GM19328 (cell line): ENCODE measurements around the gene SLC27A3.
"Not testable (repeated sequence)": the region's sequence is repeated elsewhere in the genome, so short reads cannot be mapped to it uniquely, and the experiment has no call there.

Experiments used
- ATAC-seq: cut with Tn5 transposase; IDR thresholded peaks from one replicate; pipeline ENCODE4 v1.9.1; 2021; ENCODE audit warnings: mild to moderate bottlenecking, moderate library complexity; ENCODE audit not compliant: unreplicated experiment

Gene SLC27A3

DNA sequence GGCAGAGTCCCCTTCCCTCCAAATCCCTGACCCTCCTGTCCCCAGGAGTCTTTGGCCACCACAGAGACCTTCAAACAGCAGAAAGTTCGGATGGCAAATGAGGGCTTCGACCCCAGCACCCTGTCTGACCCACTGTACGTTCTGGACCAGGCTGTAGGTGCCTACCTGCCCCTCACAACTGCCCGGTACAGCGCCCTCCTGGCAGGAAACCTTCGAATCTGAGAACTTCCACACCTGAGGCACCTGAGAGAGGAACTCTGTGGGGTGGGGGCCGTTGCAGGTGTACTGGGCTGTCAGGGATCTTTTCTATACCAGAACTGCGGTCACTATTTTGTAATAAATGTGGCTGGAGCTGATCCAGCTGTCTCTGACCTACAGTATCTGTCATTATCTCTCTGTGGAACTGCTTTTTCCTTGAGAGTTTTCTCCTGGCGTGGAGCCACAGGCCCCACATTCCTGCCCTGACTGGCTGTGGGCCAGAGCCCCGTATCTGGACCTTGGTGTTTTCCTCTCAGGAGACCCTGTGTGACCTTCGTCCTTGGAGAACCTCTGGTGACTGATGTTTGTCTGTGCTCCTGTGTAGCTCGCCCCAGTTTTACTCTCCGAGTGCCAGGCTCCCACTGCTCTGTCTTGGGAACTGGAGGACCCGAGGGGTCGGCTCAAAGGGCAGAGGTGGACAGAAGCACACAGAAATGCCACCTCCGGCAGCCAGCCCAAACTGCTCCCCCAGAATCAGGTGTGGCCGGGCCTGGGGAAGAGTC is 4.8 kb downstream of the SLC27A3 start:
- no peak for ATAC-seq

DNA sequence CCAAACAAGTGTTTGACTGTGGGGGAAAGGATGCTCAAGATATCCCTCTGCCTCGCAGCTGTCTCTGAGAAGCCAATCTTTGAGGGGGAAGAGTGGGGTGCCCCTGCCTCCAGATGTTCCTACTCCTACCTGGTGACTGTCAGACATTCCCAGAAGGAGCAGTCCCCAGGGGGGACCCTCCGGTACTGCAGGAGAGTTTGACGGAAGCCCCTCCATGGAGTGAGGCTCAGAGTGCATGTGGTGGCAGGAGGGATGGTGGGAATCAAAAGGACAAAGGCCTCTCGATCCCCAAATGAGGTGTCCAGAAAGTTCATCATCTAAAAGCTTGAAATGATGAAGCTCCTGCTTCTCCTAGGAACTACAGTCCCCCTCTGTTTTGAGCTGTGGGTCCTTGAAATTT is 5.3 kb downstream of the SLC27A3 start:
- no peak for ATAC-seq

DNA sequence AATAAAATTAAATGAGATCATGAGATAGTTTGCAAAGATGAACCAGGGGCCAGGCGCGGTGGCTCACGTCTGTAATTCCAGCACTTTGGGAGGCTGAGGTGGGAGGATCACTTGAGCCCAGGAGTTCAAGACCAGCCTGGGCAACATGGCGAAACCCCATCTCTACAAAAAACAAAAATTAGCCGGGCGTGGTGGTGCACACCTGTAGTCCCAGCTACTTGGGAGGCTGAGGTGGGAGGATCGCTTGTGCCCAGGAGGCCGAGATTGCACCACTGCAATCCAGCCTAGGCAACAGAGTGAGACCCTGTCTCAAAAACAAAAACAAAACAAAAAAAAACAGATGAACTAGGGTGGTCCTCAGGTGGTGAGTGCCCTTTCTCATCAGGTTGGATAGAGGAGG is 7.4 kb downstream of the SLC27A3 start:
- ATAC-seq: not testable (repeated sequence)

DNA sequence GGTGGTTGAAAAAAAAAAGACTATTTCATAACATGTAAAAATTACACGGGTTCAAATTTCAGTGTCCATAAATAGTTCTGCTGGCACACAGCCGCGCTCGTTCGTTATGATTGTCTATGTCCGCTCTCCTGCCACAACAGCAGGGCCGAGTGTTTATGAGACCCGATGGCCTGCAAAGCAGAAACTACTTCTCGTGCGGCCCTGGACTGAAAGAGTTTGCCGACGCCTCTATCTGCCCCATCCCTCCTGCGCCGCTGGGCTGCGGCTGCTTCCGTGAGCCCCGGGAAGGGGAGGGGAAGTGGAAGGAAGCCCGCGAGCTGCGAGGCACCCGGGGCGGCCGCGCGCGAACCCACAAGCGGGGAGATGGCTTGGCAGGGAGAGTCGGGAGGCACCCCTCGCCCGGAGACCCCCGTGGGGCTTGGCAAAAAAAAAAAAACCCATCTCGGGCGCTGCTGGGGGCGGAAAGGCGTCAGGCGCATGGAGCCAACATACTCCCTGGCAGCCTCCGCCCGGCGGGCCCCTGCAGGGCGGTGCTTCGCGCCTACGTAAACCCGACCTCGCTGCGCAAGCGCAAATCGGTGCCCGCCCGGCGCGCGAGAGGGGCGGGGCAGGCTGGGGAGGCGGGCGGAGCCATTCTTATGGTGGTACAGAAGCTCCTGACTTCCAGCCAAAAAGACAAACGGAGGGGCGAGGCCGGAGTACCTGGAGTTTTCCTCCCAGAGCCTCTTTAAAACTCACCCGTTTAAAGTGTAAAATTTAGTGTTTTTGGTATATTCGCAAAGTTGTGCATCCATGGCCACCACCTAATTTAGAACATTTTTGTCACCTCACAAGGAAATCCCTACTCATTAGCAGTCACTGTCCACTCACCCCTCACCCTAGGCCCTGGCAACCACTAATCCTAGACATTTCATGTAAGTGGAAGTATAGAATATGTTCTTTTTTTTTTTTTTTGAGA is 8.3 kb downstream of the SLC27A3 start:
- peak; percentile 85 for ATAC-seq

DNA sequence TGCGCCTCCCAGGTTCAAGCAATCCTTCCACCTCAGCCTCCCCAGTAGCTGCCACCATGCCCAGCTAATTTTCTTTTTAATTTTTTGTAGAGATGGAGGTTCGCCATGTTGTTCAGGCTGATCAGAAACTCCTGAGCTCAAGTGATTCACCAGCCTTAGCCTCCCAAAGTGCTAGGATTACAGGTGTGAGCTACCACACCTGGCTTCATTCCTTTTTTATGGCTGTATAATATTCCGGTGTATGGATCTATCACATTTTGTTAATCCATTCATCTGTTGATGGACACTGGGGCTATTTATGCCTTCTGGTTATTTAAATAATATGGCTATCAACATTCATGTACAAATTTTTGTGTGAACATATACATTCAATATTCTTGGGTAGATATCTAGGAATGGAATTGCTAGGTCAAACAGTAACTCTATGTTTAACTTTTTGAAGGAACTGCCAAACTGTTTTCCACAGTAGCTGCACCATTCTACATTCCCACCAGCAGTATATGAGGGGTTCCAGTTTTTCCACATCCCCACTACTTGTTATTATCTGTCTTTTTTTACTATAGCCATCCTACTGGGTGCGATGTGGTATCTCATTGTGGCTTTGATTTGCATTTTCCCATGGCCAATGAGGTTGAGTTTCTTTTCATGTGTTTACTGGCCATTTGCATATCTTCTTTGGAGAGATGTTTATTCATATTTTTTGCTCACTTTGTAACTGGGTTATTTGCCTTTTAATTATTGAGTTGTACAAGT is 11.0 kb downstream of the SLC27A3 start:
- ATAC-seq: no peak

DNA sequence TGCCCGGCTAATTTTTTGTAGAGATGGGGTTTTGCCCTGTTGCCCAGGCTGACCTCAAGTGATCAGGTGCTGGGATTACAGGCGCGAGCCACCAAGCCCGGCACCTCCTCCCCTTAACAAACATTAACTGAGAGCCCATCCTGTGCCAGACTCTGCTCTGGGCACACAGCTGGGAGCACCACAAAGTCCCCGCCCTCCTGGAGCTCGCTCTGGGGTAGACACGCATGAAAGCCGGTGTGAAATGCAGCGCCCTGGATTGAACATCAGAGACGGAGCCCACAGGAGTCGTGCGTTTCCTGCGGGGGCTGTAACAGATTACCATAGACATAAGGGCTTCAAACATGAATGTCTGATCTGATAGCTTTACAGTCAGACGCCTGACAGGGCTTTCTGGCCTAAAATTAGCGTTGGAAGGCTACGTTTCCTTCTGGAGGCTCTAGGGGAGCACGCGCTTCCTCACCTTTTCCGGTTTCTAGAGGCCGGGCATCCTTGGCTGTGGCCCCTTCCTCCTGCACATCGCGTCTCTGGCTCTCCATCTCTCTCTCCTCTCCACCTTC is 14.3 kb downstream of the SLC27A3 start:
- ATAC-seq: no peak

DNA sequence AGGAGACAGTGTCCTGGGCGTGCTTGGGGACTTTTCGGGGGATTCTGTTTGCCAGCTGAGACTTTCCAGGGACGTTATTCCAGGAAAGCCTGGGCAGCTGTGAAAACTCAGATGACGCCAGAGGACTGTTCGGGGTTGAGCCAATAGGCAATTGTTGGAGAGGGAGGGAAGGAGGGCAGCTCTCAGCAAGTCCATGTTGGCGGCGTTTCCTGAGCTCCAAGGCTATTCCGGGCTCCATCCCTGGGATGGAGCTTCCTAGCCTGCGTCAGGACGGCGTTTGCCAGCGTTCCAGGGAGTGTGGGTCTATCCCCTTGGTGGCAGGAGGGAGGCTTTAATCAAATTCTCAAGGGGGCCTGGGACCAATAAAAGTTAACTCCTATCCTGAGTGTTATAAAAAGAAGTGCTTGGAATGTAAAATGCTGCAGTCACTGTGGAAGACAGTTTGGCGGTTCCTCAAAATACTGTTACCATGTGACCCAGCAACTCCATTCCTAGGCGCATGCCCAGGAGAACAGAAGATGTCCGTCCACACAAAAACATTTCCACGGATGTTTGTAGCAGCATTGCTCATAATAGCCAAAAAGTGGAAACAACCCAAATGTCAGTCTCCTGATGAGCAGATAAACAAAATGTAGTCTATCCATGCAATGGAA is 15.2 kb downstream of the SLC27A3 start:
- ATAC-seq: no peak

DNA sequence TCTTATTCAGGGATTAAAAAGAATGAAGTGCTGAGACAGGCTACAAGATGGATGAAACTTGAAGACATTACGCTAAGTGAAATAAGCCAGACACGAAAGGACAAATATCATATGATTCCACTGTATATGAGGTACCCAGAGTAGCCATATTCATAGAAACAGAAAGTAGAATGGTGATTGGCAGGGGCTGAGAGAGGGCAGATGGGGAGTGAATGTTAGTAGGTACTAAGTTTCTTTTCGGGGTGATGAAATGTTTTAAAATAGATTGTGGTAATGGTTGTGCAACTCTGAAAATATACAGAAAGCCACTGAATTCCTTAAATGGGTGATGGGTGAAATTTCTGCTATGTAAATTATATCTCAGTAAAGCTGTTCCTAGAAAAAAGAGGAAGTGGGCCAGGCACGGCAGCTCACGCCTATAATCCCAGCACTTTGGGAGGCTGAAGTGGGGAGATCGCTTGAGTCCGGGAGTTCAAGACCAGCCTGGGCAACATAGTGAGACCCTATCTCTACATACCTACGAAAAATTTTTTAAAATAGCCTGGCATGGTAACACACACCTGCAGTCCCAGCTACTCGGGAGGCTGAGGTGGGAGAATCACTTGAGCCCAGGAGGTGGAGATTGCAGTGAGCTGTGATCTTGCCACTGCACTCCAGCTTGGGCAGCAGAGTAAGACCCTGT is 15.9 kb downstream of the SLC27A3 start:
- peak; percentile 83 for ATAC-seq

DNA sequence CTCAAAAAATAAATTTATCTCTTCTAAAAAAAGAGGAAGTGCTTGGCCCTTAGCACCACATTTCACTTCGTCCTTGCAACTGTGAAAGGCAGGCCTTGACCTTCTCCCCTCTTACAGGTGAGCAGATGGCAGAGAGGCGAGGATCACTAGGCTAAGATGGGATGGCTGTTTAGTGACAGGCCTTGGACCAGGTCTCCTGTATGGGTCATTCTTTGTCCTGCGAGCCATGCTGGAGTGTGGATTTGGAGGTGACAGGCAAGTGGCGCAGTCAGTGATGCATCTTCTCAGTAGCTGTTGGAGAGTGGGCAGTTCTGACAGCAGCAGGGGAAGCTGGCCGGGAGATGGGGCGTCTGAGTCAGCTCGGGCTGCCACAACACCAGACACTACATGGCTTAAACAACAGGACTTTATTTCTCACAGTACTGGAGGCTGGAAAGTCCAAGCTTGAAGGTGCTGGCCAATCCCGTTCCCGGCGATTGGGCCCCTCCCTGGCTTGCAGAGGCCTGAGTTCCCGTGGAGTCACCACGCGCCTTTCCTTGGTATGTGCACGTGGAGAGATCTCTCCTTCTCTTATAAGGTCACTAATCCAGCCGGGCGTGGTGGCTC is 16.5 kb downstream of the SLC27A3 start:
- no peak for ATAC-seq

DNA sequence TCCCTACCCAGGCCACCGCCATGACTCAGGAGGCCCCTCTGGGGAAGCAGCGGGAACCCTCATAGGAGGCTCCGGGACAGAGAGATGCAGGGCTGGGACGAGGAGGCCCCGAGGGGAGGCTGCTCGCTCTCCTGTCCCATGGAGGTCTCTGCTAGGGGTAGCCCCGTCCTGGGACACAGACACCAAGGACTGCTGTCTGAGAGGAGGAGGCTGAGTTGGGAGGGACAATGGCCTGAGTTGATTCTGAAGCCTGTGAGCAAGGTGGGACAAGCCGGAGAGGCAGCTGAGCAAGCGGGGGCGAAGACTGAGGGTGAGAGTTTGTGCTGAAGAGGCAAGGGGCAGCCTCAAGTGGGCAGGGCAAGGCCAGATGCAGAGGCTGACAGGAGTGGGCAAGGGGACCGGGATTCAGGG is 17.4 kb downstream of the SLC27A3 start:
- no peak for ATAC-seq

DNA sequence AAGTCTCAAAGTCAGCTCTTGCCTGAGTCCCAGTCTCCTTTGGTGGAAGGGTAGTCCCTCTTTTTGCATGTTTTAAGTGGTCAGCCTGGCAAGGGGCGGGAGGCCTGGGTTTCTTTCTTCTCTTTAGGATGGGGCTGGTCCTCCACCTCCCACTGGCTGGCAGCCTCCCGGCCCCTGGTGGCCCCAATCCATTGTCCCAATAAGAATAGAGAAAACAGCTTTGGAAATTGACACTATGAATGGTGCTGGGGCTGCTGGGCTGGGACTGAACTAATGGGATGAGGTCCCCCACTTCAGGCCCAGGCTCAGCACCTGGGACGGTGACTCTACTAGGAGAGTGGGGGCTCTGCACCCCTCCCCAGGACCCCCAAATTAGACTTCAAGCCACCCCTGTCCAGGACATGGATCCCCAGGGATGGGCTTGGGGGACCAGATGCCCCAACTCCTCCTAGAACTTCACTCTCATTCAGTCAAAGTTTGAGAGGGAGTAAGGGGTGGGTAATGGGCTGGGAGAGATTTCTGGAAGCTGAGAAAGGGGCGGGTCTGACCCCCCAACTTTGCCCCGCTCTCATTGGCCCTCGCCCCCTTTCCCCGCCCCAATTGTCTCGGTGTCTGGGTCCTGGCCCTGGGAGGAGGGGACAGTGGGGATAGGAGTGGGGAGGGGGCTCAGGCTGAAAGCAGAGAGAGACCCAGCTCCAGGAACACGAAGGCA is 18.2 kb downstream of the SLC27A3 start:
- ATAC-seq: no peak

DNA sequence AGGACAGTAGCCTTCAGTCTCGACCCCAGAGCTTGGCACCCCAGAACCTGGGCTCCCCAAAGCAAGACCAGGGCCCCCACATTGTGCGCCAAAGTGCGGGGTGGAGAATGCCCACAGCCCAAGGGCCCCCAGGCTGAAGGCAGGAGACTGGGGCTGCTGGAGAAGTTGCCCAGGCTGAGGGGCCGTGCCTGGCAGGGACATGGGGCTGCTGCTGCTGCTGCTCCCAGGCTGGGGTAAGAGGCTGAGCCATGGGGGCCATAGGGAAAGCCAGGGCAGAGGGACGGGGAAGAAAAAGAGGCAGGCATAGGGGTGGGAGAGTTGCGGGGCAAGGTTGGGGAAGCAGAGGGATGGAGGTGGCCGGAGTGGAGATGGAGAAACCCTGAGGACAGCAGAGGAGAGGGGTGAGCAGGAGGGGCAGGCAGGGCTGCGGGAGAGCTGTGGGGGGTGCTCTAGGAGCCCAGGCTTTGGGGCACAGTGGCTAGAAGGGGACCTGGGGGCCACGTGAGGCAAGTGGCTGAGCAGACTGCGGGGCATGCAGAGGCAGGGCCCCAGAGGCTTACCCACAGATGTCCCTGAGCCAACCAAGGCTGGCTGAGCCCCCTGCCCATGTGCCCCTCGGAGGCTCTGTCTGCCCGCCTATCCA is 18.9 kb downstream of the SLC27A3 start:
- ATAC-seq: no peak

DNA sequence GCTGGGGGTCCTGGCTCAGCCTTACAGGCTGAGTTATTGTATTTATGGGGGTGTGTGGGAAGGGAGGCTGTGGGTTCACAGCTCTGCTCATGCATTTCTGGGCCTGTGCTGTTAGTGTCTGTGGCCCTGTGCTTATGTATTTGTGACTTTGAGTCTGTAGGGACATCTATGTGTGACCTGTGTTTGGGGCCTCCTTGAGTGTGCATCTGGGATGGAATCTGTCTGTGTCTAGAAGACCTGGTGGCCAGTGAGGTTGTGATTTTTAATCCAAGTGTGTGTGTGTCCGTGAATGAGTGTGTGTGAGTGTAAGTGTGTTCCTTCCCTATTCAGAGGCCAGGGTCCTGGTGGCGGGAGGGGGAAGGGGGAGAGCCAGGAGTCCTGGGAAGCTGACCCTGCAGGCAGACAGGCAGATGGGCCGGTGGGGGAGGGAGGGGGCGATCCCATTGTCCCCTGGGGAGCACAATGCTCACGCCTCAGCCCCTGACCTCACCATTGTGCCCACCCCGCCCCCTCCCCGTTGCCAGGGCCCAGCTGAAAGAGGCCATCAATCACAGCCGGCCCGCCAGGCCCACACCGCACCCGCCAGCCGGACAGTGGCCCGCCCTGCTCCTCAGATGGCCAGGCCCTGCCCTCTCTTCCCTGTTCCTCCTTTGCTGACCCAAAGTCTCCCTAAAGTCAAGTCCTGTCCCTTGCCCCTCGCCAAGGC is 19.6 kb downstream of the SLC27A3 start:
- no peak for ATAC-seq

DNA sequence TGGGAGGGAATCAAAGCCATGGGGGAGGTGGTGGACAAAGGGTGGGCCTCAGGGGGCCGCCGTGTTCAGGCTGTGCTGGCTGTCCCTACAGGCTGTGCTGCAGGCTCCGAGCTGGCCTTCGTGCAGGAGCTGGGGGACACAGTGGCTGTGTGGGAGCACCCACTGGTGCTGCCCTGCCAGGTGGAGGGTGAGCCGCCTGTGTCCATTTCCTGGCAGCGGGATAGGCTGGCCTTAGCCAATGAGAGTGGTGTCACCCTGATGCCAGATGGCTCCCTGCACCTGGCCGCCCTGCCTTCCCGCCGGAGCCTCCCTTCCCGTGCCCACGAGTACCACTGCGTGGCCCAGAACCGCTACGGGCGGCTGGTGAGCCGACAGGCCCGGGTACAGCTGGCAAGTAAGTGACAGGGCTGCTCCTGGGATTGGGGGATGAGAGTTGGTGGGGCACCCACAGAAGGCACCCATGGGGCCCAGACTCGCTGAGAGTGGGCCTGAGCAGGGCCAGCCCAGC is 20.2 kb downstream of the SLC27A3 start:
- no peak for ATAC-seq

DNA sequence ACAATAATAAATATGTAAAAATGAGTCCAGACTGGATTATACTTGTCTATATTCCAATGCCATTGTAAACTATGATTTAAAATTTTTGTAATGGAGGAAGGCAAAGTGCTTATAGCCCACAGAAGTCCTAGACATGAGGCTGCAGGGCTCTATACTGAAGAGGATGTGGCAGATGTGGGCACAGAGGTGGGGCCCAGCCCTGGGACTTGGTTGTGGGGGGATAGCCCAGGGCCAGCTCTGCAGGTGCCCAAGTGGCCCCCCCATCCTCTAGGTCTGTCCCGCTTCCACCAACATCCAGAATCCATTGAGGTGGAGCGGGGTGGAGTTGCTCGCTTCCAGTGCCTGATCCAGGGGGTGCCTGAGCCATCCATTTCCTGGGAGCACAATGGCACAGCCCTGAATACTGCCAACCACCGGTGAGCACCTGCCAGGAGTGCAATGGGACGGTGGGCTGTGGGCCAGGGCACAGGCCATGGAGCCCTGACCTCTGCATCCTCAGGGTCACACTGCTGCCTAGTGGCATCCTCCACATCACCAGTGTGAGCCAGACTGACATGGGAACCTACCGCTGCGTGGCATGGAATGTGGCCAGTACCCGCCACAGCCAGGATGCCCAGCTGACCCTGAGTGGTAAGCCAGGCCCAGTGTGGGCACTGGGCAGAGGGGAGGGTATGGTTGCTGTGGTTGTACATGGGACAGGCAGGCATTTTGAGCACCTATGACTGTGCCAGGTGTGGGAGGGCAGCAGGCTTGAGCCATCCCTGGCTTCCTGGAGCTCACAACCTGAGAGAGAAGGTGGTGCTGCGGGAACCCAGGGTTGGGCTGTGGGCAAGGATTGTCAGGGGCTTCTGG is 21.0 kb downstream of the SLC27A3 start:
- no peak for ATAC-seq

DNA sequence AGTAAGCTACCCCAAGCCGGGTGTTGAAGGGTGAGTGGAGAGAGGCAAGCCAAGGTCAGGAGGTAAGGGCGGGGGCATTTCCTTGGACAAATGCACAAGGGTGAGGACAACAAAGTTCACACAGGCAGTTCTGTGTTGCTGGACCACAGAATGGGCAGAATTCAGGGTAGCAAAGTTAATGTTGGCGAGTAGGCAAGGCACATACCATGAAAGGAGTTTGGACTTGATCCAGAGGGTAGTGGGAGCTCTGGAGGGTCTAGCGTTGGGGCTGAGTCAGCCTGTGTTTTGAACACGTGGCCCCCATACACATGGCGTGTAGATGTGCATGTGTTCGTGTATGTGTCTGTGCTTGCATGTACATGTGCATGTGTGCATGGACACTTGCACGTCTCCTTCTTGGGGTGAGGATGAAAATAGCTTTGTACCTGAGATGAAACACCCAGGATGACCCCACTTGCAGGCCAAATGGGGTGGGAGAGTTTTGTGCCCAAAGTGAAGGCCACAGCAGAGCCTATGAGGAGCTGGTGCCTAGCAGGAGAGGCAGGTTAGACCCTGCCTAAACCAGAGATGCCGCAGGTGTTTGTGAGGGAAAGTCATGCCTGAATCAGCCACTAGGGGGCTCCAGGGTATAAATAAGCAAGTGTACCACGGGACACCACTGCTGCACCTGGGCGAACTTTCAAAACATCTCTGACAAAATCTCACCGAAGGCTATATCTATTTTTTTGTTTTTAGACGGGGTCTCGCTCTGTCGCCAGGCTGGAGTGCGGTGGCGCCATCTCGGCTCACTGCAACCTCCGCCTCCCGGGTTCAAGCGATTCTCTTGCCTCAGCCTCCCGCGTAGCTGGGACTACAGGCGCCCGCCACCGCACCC is 21.8 kb downstream of the SLC27A3 start:
- peak; percentile 52 for ATAC-seq
